HG03045 (cell line): ENCODE results near the gene C1QTNF12.

ENCODE experiments used
- ATAC-seq: cut with Tn5 transposase; IDR thresholded peaks from one replicate; pipeline ENCODE4 v1.9.1; 2021; ENCODE audit warnings: mild to moderate bottlenecking, moderate library complexity; ENCODE audit not compliant: unreplicated experiment

C1QTNF12 gene

GRCh38 chr1:1241588-1242219 lies 4.8 kb downstream of the C1QTNF12 start:
- ATAC-seq = no peak

GRCh38 chr1:1240822-1241587 lies 5.5 kb downstream of the C1QTNF12 start:
- ATAC-seq = no peak

GRCh38 chr1:1240348-1240732 lies 6.2 kb downstream of the C1QTNF12 start:
- ATAC-seq = no peak

GRCh38 chr1:1239614-1240347 lies 6.7 kb downstream of the C1QTNF12 start:
- no peak for ATAC-seq

GRCh38 chr1:1239227-1239613 lies 7.3 kb downstream of the C1QTNF12 start:
- no peak for ATAC-seq

GRCh38 chr1:1238702-1239178 lies 7.8 kb downstream of the C1QTNF12 start:
- ATAC-seq = no peak

GRCh38 chr1:1237874-1238701 lies 8.4 kb downstream of the C1QTNF12 start:
- ATAC-seq = no peak

- ATAC-seq = no peak
These were observed 9.3 kb downstream of the C1QTNF12 start for GRCh38 chr1:1236945-1237873.

GRCh38 chr1:1236176-1236763 lies 10.3 kb downstream of the C1QTNF12 start:
- ATAC-seq = no peak

- ATAC-seq = no peak
These were observed 11.3 kb downstream of the C1QTNF12 start for GRCh38 chr1:1235016-1235744.

- no peak for ATAC-seq
These were observed 12.2 kb downstream of the C1QTNF12 start for GRCh38 chr1:1234180-1234808.

- ATAC-seq = no peak
These were observed 13.0 kb downstream of the C1QTNF12 start for GRCh38 chr1:1233567-1233892.

- no peak for ATAC-seq
These were observed 13.5 kb downstream of the C1QTNF12 start for GRCh38 chr1:1232796-1233566.

GRCh38 chr1:1232208-1232795 lies 14.2 kb downstream of the C1QTNF12 start, which contains the start of gene B3GALT6:
B3GALT6 (plus strand) TSS chr1:1232237; CDS start chr1:1232279, 42 bp downstream.
- peak; percentile 4 for ATAC-seq

- ATAC-seq = peak; percentile 89
These were observed 14.9 kb downstream of the C1QTNF12 start, which contains the start of gene SDF4 for GRCh38 chr1:1231400-1232207. SDF4 (minus strand) TSS chr1:1232001; CDS start chr1:1228772, 3,229 bp downstream.
